GM19372 (cell line): ENCODE data around the gene EPHA6.

Source experiments
- ATAC-seq: cut with Tn5 transposase; IDR thresholded peaks from one replicate; pipeline ENCODE4 v1.9.1; 2021; ENCODE audit warnings: mild to moderate bottlenecking, low read depth, moderate library complexity; ENCODE audit not compliant: unreplicated experiment

The EPHA6 gene

DNA sequence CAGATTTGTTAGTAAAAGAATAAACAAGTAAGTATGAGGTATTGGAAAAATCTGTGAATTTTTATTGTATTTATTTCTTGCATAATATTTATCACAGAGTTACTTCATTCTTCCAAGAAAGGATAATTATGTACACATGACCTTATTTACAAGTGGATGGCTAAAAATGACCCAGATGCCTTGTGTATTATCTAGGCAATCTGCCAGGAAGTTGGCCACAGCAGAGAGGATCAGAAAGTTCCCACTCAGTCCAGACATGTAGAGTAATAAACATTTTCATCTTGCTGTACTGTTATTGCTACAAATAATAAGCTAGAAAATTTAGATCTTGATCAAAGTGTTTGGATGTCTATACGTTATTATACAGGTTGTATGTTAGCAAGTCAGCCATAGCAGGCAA is 317.1 kb downstream of the EPHA6 start:
- ATAC-seq = no peak

DNA sequence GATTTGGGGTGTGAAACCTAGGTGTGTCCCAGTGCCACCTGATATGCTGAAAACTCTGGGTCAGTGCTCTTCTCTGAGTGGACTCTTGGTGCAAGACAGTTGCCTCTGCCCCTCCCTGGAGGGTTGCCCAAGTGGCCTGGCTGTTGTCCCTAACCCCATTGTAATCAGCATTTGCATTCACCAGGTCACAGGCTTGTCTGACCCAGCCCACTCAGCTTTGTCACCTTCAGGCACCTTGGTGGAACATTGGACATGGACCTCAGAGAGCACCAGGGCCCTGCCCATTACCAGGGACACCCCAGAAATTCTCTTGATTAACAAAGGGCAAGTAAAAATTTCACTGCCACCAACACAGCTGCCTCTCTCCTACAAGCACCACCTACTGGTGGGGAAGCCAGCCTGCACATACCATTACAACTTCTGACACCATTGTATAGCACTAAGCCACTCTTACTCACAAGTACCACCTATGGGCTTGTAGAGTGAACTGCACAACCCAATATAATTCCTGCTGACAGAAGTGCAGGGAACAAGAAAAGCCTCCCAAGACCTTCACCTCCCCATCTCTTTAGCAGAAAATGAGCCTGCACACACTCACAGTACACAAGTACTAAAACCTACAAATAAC is 324.6 kb downstream of the EPHA6 start:
- no peak for ATAC-seq

DNA sequence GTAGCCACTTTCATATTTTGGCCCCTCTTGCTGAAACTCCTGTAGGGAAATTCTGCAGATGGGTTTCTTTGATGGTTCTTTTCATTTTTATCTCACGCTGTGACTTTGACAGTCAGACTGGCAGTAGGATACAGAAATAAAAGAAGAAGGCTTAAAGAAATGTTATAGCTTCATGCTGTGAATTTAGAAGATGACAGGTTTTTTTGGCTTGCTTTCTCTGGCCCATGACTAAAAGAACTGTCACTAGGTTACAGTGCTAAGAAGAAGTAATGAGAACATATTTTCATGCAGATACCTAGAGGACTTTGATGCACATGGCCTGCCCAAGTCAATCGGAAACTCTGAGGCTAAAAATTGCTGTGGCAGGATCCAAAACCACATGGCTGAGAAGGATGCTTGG is 334.5 kb downstream of the EPHA6 start:
- no peak for ATAC-seq

DNA sequence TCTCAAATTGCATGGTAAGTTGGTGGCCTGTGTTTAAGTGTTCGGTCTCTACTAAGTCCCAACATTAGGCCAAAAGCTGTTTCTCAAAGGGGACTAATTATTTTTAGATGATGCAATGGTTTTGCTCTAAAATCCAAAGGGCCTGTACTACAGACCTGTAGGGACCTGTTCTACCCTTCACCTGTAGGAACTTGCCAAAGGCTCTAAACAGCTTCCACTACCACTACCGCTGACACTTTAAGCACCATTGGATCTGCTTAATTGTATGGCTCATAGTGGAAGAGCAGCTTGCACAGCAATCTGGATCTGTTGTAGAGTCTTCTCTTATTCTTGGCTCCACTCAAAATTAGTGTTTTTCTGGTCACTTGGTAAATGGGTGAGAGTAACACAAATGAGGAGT is 346.8 kb downstream of the EPHA6 start:
- no peak for ATAC-seq

DNA sequence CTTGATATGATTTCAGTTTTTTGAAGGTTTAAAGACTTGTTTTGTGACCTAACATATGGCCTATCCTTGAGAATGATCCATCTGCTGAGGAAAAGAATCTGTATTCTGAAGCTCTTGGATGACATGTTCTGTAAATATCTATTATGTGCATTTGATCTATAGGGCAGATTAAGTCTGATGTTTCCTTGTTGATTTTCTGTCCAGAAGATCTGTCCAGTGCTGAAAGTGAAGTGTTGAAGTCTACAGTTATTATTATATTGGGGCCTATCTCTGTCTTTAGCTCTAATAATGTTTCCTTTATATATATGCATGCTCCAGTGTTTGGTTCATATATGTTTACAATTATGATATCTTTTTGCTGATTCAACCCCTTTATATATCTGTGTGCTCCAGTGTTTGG is 362.8 kb downstream of the EPHA6 start:
- no peak for ATAC-seq

DNA sequence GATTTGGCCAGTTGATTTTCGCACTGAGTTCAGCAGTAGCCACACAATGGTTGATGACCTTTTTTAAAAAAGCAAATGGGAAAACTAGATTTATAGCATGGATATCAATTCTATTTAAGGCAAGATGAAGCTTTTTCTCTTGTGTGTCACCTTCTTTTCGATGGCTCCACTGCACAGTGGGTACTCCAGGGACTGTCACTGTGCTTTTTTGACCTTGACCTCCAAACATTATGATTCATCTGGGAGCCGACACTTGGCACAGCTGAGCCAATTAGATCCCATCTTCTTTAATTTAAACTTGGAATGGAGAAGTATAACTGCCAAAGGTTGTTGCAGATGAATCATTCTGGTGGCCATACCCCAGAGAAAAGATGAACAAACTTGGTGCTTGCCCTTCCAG is 367.3 kb downstream of the EPHA6 start:
- no peak for ATAC-seq

DNA sequence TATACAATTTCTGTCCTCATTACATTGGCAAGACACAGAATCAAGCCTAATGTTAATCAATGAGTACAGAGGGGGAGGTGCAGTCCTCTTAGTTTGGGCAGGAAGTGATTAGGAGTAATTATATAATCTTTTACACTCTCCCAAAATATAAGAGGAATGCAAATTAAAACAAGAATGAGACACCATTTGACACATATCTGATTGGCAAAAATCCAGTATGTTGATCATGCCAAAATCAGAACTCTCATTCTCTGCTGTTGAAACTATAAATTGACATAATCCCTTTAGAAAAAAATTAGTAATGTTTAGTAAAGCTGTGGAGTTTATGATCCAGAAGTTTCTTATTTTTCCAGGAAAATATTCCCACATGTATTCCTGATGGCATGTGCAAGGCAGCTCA is 373.4 kb downstream of the EPHA6 start:
- no peak for ATAC-seq

DNA sequence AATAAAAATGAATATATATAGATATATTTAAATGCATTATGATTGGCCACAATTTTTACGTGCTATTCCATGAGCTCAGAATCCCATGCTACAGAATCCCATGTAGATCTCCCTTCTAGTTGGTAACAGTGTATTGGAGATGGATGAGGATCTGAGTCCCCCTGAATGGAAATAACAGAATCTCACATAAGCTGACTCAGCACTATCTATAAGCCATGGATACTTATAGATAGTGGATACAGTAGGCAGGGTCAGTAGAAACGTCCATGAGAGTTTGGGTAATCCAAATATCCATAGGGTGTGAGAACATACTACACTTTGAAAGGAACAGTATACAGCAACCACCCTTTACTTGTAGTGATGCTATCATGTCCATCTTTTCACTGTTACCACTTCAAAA is 375.4 kb downstream of the EPHA6 start:
- ATAC-seq = no peak

DNA sequence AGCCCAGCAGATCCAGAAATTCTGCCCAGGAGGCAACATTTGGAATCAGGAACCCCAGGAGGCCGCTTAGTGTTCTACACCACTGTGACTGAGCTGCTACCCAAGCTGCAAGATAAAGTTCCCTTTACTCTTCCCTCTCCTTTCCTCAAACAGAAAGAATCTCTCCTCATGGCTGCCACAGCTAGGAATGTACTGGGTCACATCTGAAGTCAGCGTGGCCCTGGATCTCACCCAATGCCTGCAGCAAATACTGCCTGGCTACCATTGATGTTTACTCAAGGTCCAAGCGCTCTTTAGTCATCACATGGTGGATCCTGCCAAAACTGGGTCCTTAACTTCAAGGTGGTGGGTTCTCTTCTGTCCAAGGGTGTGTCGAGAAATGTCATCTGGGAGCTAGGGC is 382.7 kb downstream of the EPHA6 start:
- ATAC-seq = no peak

DNA sequence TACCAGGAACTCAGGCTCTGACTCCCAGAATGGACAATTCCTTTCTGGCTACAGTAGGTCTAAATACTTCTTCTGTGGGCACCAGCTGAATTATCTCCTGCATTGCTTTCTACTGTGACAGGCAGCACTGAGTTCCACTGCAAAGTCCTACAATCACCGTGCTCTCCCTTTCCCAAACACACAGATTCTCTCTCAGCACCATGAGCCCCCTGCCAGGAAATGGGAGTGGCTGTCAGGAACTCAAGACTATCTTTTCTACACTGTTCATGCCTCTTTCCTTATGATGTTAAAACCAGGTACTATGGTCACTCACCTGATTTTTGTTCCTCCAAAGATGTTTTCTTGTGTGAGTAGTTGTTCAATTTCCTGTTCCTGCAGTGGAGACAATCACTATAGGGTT is 383.4 kb downstream of the EPHA6 start:
- no peak for ATAC-seq

DNA sequence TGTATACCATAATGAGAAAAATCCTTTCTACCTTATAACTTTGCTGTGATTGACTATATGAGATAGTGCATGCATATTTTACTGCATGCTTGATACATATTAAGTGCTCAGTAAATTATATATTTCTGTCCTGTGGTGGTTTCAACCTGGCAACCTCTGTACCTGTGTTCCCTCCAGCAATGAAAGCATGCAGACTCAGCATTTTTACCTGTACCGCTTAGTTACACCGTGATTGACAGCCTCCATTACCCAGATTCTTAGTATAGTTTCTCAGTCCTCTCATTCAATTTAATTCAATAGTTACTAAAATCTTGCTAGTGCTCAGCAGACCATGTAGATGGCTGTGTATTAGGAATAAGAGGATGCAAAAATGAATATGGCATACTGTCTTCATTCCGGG is 386.0 kb downstream of the EPHA6 start:
- no peak for ATAC-seq

DNA sequence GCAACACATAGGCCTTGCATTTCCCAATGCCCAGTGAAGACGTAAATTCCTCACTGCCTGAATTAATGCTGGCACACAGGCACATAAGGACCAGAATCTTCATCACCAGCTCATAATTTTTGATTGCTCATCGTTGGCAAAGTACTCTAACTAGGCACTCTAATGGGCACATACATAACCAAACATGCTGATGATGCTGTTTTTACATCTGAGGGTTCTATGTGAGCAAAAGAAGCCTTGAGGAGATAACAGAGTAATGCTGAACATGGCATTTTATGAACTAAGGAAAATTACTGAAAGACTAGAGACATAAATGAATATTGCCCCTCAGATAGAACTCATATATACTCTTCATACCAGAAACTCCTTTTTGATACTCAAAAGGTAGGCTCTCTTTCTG is 387.4 kb downstream of the EPHA6 start:
- ATAC-seq = no peak

DNA sequence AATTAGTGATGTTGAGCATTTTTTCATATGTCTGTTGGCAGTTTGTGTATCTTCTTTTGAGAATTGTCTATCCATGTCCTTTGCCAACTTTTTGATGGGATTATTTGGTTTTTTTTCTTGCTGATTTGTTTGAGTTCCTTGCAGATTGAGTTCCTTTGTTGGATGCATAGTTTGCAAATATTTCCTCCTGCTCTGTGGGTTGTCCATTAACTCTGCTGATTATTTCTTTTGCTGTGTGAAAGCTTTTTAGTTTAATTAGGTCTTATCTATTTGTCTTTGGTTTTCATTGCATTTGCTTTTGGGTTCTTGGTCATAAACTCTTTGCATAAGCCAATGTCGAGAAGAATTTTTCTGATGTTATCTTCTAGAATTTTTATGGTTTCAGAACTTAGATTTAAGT is 414.6 kb downstream of the EPHA6 start:
- ATAC-seq = no peak

DNA sequence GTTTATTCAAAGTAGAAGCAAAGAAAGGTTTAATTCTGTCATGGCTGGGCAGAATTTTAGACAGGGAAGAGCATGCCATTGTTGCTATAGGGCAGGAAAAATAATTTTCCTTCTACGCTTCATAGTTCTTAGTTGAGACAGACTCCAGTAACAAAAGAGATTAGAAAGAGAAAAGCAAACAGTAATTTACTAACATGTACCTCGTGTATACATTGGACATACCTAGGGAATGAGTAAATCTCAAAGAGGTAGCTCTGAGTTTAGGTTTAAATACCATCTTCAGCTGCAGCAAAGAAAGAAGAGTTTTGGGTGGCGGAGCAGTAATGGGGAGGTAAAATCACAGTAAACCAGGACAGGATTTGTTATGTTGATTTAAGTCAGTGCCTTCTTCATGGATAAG is 416.1 kb downstream of the EPHA6 start:
- no peak for ATAC-seq

DNA sequence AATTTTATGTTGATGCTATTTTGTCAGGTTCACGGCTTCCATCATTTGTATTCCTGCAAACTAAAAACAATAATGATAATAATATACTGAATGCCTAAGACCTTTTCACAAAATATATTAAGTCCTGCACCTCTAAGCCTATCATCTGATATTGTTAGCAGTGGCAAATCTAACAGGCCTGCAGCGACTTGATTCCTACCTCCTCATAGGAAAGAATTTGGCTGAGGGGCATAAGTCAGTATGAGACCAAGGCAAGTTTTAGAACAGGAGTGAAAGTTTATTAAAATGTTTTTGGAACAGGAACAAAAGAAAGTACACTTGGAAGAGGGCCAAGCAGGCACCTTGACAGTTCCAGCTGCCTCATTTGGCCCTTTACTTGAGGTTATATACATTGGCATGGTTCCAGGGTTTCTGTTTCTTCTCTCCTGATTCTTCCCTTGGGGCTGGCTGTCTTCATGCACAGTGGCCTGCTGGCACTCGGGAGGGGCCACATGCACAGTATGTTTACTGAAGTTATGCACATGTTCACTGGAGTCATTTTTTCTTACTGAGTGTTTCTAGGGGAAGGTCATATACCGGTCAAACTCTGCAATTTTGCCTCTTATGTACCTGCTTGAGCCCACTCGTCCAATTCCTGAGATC is 418.1 kb downstream of the EPHA6 start:
- ATAC-seq = no peak

DNA sequence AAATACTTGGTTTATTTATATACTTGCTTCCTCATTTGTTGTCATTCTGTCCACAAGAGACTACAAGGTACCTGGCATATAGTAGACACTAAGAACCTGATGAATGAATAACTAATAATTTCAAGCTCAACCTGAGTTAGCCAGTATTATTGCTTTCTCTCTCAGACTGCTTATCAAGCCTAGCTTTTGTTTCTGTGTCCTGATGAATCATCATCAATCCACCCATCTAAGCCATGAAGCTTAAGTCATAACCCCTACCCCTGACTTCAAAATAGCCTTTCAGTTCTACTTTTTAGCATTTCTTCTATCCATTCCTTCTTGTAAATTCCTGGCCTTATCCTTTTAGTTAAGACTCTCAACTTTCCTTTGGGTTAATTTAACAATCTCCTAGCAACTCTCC is 420.8 kb downstream of the EPHA6 start:
- ATAC-seq = no peak

DNA sequence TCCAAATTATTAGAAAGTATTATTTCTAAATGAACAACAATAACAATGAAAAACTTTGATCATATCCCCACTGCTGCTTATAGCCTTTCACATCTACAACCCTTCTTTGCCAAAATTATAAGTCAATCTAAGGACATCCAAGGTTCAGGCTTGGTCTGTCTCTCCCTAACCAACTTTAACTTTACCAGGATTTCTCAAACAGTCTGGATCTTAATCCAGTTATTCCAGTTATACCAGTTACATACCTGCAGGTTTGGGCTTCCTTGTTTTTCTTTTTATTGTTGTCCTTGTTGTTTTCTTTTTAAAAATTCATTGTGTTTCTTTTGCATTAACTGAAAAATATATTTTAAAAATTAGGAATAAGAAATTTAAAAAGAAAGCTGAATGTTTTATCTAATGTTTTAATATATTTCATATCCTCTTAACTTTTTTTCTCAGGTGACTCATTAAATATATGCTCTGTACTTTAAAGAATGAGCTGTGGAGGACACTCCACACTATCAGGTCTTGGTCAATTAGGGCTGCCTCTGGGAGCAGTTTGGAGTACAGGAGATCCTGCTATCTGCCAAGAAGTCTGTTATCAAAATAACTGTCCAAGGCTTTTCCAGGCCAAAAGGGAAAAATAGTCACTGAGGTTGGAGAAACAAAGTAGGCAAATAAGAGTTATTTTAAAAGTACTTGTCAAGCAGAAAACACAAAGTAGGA is 421.4 kb downstream of the EPHA6 start:
- ATAC-seq = no peak

DNA sequence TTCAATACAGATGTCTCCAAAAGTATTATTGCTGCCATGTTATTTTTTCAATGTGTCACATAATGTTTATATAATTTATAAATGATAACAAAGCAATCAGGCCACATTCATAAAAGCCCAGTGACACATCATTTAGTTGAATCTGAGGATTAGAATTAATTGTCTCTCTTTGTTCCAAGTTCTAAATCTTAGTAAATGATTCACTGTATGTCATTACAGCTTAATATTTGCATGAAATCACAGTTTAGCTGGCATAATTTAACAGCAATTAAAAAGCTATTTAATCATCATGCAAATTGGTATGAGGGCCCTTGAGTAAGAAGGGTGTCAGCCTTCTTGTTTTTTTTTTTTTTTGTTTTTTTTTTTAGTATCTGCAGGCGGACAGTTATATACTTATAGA is 427.0 kb downstream of the EPHA6 start:
- ATAC-seq = no peak

DNA sequence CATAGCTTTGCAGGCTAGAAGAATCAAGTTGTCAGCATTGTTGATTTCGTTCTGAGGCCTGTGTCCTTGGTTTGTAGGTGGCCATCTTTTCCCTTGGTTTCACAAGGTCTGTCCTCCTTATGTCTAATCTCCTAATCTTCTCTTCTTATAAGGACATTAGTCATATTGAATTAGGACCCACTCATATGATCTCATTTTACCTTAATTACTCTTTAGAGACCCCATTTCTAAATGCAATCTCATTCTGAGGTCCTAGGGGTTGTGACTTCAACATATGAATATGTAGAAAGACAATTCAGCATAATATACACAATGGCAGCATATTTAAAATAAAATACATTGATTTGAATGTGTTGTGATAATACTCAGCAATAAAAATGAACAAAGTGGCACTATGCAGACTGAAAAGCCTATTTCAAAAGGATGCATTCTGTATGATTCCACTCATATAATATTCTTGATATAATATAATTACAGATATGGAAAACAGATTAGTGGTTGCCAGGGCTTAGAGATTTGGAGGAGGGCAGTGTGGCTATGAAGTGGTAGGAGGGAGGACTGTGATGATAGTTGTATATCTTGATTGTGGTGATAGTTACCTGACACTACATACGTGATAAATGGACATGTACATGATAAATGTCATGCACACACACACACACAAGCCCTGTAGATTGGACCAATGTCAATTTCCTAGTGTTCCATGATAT is 431.0 kb downstream of the EPHA6 start:
- no peak for ATAC-seq

DNA sequence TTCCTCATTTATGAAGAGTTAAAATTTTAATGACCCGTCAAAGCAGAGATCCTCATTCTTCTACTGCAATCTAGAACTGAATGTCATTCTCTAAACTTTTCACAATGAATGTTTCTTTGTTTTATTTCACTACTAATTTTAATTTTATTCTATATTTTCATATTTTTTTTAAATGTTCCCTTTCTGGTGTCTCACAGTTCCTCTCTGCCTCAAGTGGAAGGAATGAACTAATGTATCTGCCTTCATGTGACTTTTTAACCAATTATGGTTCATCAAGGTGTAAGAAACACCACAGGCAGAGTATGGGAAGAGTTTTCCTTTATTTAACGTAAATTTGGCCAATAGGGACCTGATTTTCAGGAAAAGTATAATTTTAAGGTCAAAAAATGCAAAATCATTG is 441.7 kb downstream of the EPHA6 start:
- no peak for ATAC-seq

DNA sequence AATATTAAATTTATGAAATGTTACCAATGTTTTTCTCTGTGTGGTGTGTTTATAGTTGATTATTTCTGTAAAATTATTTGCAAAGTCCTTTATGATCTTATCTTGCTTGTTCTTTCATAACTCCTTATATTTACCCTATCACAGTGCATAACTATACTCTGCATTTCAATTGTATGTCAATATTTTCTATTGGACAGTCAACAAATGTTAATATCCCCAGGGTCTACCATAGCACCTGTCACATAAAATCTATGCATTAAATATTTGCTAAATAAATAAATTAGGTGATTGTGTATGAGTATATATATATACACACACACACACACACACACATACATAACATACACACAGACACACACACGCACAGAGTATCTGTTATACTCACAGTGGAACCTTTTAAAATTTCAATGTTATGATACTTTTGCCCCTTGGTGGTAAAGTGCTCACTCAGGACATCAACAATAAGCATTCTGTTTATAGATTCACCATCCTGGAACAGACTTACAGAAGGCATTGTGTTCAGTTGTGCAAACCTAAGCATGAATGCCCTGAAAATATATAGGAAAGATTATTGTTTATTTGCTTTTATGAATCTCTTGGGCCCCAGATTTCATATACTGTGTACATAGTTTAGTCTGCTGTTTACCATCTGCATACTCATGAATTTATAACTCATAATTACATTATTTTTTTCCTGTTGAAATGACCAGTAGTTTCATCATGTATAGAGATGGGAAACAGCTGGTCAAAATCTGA is 443.7 kb downstream of the EPHA6 start:
- ATAC-seq = no peak
